Calu3 (cell line): ENCODE data around the gene SLC37A1. TPM values are rescaled to one million over a fixed set of nuclear protein-coding genes. Genes with fewer than 3 reads are reported as not detected.
A peak's percentile ranks its signal among the peaks of the same experiment; 100 is the strongest.

ENCODE experiments used
- BruUV-seq: library from RNA; stranded (reverse); fragments of 400-500 nt; replicated peaks from 2 replicates; lab custom pipeline; 2021; lab: Mats Ljungman, UMichigan
- CTCF ChIA-PET: fragments of 300-600 bp; sonication (Branson Sonifier 250); formaldehyde crosslinking; loops from one replicate; lab custom pipeline; 2022; ENCODE audit warnings: antibody characterized with exemption; lab: Charles Lee
- DNase-seq: peaks from one replicate; pipeline ENCODE4 v3.0.0; 2022
- H3K27ac Mint-ChIP-seq: one replicate; pipeline ENCODE4 v1.8.0; 2022; ENCODE audit warnings: mixed read lengths; ENCODE audit not compliant: unreplicated experiment
- H3K27me3 Mint-ChIP-seq: one replicate; pipeline ENCODE4 v1.8.0; 2022; ENCODE audit warnings: mixed read lengths; ENCODE audit not compliant: unreplicated experiment
- H3K36me3 Mint-ChIP-seq: one replicate; pipeline ENCODE4 v1.8.0; 2022; ENCODE audit warnings: mild to moderate bottlenecking, moderate library complexity, mixed read lengths; ENCODE audit not compliant: insufficient read depth, unreplicated experiment
- H3K4me1 Mint-ChIP-seq: one replicate; pipeline ENCODE4 v1.8.0; 2022; ENCODE audit warnings: mild to moderate bottlenecking, low read depth, mixed read lengths; ENCODE audit not compliant: unreplicated experiment
- H3K4me3 Mint-ChIP-seq: one replicate; pipeline ENCODE4 v1.8.0; 2022; ENCODE audit warnings: mild to moderate bottlenecking, low read depth, moderate library complexity, mixed read lengths; ENCODE audit not compliant: unreplicated experiment
- H3K9me3 Mint-ChIP-seq: one replicate; pipeline ENCODE4 v1.8.0; 2022; ENCODE audit warnings: low read depth, mixed read lengths; ENCODE audit not compliant: unreplicated experiment
- CTCF ChIP-seq: fragments of 200-600 bp; IDR thresholded peaks from one replicate; pipeline ENCODE4 v1.8.0; 2022; ENCODE audit warnings: antibody characterized with exemption; ENCODE audit not compliant: unreplicated experiment
- intact Hi-C: fragments of 100-400 bp; cut with micrococcal nuclease; formaldehyde crosslinking; loops from one replicate; pipeline ENCODE4 v1.10.0; 2022; ENCODE audit not compliant: unreplicated experiment
- total RNA-seq: library from RNA; stranded (reverse); gene quantifications from 2 replicates; pipeline ENCODE4 v1.2.3, GENCODE V29; 2022

The SLC37A1 gene
- total RNA-seq, 1 experiment from 2014 or later: 24.9 TPM

DNA sequence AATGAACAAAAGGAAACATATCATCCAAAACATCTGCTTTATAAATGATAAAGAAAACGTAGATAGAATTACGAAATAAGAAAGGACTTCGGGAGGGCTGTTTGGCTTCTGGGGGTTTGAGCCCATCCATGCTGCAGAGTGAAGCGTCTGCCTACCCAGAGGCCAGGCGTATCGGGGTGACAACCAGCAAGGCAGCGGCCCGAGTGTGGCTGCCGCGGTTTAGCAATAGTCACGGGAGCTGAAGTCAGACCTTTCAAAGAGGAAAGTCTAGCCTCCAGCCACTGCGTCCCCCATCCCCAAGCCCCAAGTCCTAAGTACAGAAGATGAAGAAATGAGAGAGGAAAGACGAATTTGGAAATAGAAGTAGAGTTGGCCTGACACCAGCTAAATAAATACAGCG is 8.6 kb downstream of the SLC37A1 start:
- no peak for DNase-seq
- Mint-ChIP-seq H3K27ac (no peak overlapping the region), H3K27me3 (no peaks in the 10 kb centered on the region), H3K4me1 (peaks cover 57% of the 10 kb centered on the region), H3K36me3 (peaks cover 29% of the 10 kb centered on the region), H3K9me3 (no peaks in the 10 kb centered on the region), H3K4me3 (no peak overlapping the region)
- TF ChIP-seq CTCF: no peak
- BruUV-seq: no TSS peak
- CTCF ChIA-PET: no interaction called here
- intact Hi-C loops: no loop called here

DNA sequence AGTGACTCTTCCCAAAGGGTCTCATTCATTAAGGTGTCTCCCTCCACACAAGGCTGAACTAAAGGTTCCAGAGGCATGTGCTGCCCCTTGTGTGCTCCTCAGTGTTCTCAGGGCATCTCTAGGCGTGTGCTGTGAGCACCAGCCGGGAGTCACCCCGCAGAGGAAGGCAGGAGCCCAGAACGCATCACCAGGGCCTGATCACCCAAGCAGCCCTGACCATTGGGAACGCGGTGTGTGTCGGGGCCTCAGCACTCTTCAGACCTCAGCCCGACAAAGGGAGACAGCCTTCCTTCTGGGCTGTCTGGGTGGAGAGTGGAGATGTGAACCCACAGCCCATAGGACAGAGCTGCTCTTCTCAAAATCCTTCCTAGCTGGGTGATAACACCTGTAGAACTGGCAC is 9.1 kb downstream of the SLC37A1 start:
- intact Hi-C loops: no loop called here
- CTCF ChIA-PET: no interaction called here
- TF ChIP-seq CTCF: no peak
- no TSS peak for BruUV-seq
- Mint-ChIP-seq H3K27ac (no peak overlapping the region), H3K4me3 (no peak overlapping the region), H3K9me3 (no peaks in the 10 kb centered on the region), H3K36me3 (peaks cover 24% of the 10 kb centered on the region), H3K4me1 (peaks cover 52% of the 10 kb centered on the region), H3K27me3 (no peaks in the 10 kb centered on the region)
- DNase-seq: no peak

DNA sequence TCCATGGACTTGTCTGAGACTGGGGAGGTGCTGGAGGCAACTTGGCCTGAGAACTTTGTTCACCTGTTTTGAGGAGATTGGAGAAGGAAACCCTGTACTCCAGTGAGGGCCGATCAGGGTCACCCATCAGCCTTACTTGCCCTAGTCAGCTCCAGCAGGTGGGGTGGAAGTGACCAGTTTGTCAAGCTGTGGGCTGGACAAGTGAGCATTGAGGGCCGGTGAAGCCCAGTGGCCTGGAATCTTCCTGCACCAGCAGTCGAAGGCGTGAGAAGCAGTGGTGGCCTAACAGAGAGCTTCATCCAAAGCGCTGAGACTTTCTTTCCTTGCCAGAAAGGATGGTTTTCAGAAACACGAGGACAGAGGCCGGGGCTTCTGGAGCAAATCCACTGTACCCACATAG is 9.6 kb downstream of the SLC37A1 start:
- Mint-ChIP-seq H3K27ac (no peak overlapping the region), H3K9me3 (no peaks in the 10 kb centered on the region), H3K36me3 (peaks cover 20% of the 10 kb centered on the region), H3K4me1 (peaks cover 47% of the 10 kb centered on the region), H3K4me3 (no peak overlapping the region), H3K27me3 (no peaks in the 10 kb centered on the region)
- intact Hi-C loops: no loop called here
- no TSS peak for BruUV-seq
- CTCF ChIA-PET: no interaction called here
- DNase-seq: no peak
- TF ChIP-seq CTCF: no peak

DNA sequence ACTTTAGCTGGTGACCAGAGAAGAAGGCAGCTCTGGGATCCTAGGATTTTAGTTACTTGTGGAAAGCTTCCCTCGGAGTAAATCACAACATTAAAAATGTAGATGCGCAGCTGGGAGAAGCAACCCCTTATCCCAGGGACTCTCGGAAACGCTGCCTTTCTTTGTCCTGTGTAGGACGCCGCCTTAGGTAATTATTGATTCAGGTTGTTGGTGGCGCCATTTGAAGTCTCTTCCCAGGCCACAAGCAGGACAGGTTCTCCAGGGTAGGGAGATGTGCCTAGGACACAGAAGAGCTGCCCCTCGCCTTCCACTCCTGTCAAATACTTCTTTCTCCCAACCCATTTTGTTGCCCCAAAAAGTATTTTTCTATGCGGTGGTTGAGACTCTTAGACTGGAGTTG is 10.3 kb downstream of the SLC37A1 start:
- no peaks in the 10 kb centered on the region for H3K9me3 Mint-ChIP-seq
- peaks cover 45% of the 10 kb centered on the region for H3K4me1 Mint-ChIP-seq
- no peak for DNase-seq
- intact Hi-C loops: no loop called here
- CTCF ChIA-PET: interaction anchor here (1.3 kb wide), 1 partner anchor 55 kb away, joined by 4 read pairs; no protein-coding TSS in a partner anchor
- no peaks in the 10 kb centered on the region for H3K27me3 Mint-ChIP-seq
- H3K36me3 Mint-ChIP-seq: peaks cover 18% of the 10 kb centered on the region
- peak overlapping the region; percentile 90 for H3K27ac Mint-ChIP-seq
- no peak overlapping the region for H3K4me3 Mint-ChIP-seq
- no peak for TF ChIP-seq CTCF
- BruUV-seq: no TSS peak
